ENCODE results near the gene TSEN54.

The TSEN54 gene

GRCh38 chr17:75566834-75567233 lies 50.5 kb downstream of the TSEN54 start:
- DNase-seq (ENCODE audit: low read depth in 1 of 2, low spot score in 1 of 2): no peak
- H3K27me3 ChIP-seq (ENCODE audit: insufficient read depth, poor library complexity, severe bottlenecking): no peaks in the 10 kb centered on the region
- no peak overlapping the region for H3K4me3 ChIP-seq (replicated peaks; ENCODE audit: insufficient read depth, low read length)
- no peak overlapping the region for H3K27ac ChIP-seq (replicated peaks)
- TF ChIP-seq CTCF (IDR thresholded peaks at IDR 0.05; ENCODE audit: insufficient read depth, low read length): no peak
- no peak for TF ChIP-seq GABPA (IDR thresholded peaks at IDR 0.05; ENCODE audit: low read depth)
- no peak for TF ChIP-seq REST (IDR thresholded peaks at IDR 0.05; ENCODE audit: insufficient replicate concordance, low read depth)
- no peak for TF ChIP-seq POLR2AphosphoS5 (IDR thresholded peaks at IDR 0.05; ENCODE audit: low read depth)
- TF ChIP-seq SPI1 (IDR thresholded peaks at IDR 0.05; ENCODE audit: borderline replicate concordance, low read depth): no peak

GRCh38 chr17:75568412-75569255 lies 52.3 kb downstream of the TSEN54 start:
- no peak overlapping the region for H3K4me3 ChIP-seq (replicated peaks; ENCODE audit: insufficient read depth, low read length)
- TF ChIP-seq GABPA (IDR thresholded peaks at IDR 0.05; ENCODE audit: low read depth) (no peak), REST (IDR thresholded peaks at IDR 0.05; ENCODE audit: insufficient replicate concordance, low read depth) (no peak), CTCF (IDR thresholded peaks at IDR 0.05; ENCODE audit: insufficient read depth, low read length) (no peak), POLR2AphosphoS5 (IDR thresholded peaks at IDR 0.05; ENCODE audit: low read depth) (no peak), SPI1 (IDR thresholded peaks at IDR 0.05; ENCODE audit: borderline replicate concordance, low read depth) (no peak)
- no peak overlapping the region for H3K27ac ChIP-seq (replicated peaks)
- no peaks in the 10 kb centered on the region for H3K27me3 ChIP-seq (ENCODE audit: insufficient read depth, poor library complexity, severe bottlenecking)
- DNase-seq (ENCODE audit: low read depth in 1 of 2, low spot score in 1 of 2): no peak

- Histone ChIP-seq H3K4me3 (replicated peaks; ENCODE audit: insufficient read depth, low read length) (no peak overlapping the region), H3K27me3 (ENCODE audit: insufficient read depth, poor library complexity, severe bottlenecking) (no peaks in the 10 kb centered on the region), H3K27ac (replicated peaks) (peak overlapping the region; percentile 86; the same call in 1 of the 2 replicates)
- no peak for TF ChIP-seq REST (IDR thresholded peaks at IDR 0.05; ENCODE audit: insufficient replicate concordance, low read depth)
- TF ChIP-seq GABPA (IDR thresholded peaks at IDR 0.05; ENCODE audit: low read depth): no peak
- DNase-seq (ENCODE audit: low read depth in 1 of 2, low spot score in 1 of 2): no peak
Observed at GRCh38 chr17:75570034-75570676, 53.8 kb downstream of the TSEN54 start.
